ENCODE results near the gene PKDREJ. TPM values are rescaled to one million over a fixed set of nuclear protein-coding genes. Genes with fewer than 3 reads are reported as not detected.

The PKDREJ gene
- total RNA-seq, 6 donors from 2014 or later: 0.06 to 1.0 TPM; not detected in 4

DNA sequence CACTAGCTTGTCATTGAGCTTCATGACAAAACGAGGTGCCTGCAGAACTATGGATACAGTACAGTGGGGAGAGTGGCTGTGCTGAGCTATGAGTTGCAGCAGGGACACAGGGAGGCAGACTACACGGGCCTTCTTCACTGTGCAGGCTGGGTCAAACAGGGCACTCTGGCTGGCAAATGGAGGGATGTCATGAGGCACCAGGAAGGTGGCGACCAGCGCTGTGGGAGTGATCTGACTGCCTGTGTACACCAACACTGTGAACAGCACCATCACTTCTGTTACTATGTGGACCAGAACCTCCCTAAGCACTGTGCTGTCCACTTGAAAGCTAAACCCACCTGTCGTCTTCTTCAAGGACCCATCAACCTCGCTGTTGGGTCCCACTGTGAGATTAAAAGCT lies 3.1 kb downstream of the PKDREJ start:
- Histone ChIP-seq H3K9me3 (no peaks in the 10 kb centered on the region), H3K4me3 (no peak overlapping the region), H3K4me1 (peaks cover 0 to 8% (median 4%) of the 10 kb centered on the region in 4 donors), H3K27me3 (no peaks in the 10 kb centered on the region), H3K27ac (no peak overlapping the region), H3K36me3 (no peaks in the 10 kb centered on the region)
- WGBS, 2 donors: 79 to 88% methylated on average over 6 of the region's 6 CpGs
- TF ChIP-seq POLR2A (IDR thresholded peaks at IDR 0.05) (no peak), EP300 (IDR thresholded peaks at IDR 0.05) (no peak), POLR2AphosphoS5 (IDR thresholded peaks at IDR 0.05) (no peak)
- TF ChIP-seq, protein P1, sequence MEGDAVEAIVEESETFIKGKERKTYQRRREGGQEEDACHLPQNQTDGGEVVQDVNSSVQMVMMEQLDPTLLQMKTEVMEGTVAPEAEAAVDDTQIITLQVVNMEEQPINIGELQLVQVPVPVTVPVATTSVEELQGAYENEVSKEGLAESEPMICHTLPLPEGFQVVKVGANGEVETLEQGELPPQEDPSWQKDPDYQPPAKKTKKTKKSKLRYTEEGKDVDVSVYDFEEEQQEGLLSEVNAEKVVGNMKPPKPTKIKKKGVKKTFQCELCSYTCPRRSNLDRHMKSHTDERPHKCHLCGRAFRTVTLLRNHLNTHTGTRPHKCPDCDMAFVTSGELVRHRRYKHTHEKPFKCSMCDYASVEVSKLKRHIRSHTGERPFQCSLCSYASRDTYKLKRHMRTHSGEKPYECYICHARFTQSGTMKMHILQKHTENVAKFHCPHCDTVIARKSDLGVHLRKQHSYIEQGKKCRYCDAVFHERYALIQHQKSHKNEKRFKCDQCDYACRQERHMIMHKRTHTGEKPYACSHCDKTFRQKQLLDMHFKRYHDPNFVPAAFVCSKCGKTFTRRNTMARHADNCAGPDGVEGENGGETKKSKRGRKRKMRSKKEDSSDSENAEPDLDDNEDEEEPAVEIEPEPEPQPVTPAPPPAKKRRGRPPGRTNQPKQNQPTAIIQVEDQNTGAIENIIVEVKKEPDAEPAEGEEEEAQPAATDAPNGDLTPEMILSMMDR (IDR thresholded peaks at IDR 0.05): no peak
- ATAC-seq (ENCODE audit: low FRiP score in 2 of 2) (no peak), DNase-seq (no peak)

- DNase-seq (no peak), ATAC-seq (ENCODE audit: low FRiP score in 2 of 2) (no peak)
- no peak overlapping the region for H3K4me3 ChIP-seq
- TF ChIP-seq POLR2AphosphoS5 (IDR thresholded peaks at IDR 0.05) (no peak), POLR2A (IDR thresholded peaks at IDR 0.05) (no peak), EP300 (IDR thresholded peaks at IDR 0.05) (no peak)
- TF ChIP-seq, protein P1 (IDR thresholded peaks at IDR 0.05): no peak
- H3K9me3 ChIP-seq: no peaks in the 10 kb centered on the region
- WGBS, 2 donors: 61 to 70% methylated on average over 12 of the region's 12 CpGs
- H3K4me1 ChIP-seq: peaks cover 0 to 8% (median 4%) of the 10 kb centered on the region in 4 donors
- H3K27me3 ChIP-seq: no peaks in the 10 kb centered on the region
- no peaks in the 10 kb centered on the region for H3K36me3 ChIP-seq
- H3K27ac ChIP-seq: no peak overlapping the region
Measured at GRCh38 chr22:46259374-46259773, 3.8 kb downstream of the PKDREJ start.

DNA sequence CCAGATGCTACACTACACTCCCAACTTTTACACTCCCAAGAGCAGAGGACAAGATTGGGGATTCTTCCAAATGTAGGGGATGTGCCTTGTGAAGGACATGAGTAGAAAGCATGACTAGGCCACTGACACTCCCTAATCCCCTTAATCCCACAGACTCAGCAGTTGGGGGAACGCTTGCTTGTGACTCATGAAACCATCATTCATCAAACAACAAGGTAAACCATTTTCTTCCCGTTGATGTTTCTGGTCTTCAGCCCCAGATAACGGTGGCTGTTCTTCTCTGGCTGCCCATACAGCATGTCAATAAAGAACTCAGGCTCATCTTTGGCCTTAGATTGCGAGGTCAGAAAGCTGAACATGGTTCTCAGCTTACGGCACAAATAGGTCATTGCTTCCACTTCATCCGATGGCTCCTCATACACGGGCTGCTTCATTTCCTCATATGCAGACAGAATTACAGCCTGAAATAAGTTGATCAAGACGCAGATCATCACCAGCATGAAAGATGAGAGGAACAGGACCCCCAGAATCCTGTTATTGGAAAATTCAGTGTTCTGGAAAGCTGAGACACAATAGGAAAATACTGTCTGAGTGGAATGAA lies 6.7 kb downstream of the PKDREJ start:
- no peak for ATAC-seq (ENCODE audit: low FRiP score in 2 of 2)
- H3K9me3 ChIP-seq: no peaks in the 10 kb centered on the region

DNA sequence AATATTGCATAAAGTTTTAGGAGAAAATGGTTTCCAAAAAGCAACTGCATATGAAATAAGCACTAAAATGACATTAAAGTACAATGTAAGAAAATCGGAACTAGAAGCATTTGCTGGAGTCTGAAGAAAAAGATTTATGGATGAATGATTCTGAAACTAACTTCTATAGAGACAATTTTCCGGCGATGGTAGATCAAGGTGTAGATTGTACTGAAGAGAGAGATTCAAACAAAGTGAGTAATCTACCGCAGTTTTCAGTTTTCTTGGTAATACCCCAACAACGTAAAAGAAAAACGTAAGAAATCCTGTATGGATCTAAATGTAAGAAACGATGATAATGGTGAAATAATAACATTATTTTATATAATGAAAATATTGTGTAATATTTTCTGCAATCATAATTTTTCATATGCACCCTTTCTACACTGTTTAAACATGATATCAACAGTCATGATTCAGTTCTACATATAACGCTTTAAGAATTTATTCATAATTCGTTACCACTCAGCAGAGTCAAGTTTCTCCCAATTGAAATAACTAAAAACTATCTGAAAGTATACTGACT lies 11.2 kb downstream of the PKDREJ start:
- Histone ChIP-seq H3K27me3 (no peaks in the 10 kb centered on the region), H3K27ac (no peak overlapping the region), H3K4me3 (no peak overlapping the region), H3K4me1 (peaks cover 12 to 24% (median 20%) of the 10 kb centered on the region in 4 donors), H3K9me3 (no peaks in the 10 kb centered on the region), H3K36me3 (peaks cover 0 to under 1% (median 0%) of the 10 kb centered on the region in 4 donors)
- DNase-seq (no peak), ATAC-seq (ENCODE audit: low FRiP score in 2 of 2) (no peak)
- WGBS, 2 donors: 89 to 94% methylated on average over 9 of the region's 9 CpGs
- TF ChIP-seq, protein P1 (IDR thresholded peaks at IDR 0.05): no peak
- no peak for TF ChIP-seq EP300 (IDR thresholded peaks at IDR 0.05)
- TF ChIP-seq POLR2A (IDR thresholded peaks at IDR 0.05): no peak
- no peak for TF ChIP-seq POLR2AphosphoS5 (IDR thresholded peaks at IDR 0.05)

More for the DNA sequence above, 6.7 kb downstream of the PKDREJ start:
- WGBS, 2 donors: 87 to 88% methylated on average over 8 of the region's 8 CpGs
- Histone ChIP-seq H3K36me3 (no peaks in the 10 kb centered on the region), H3K27me3 (no peaks in the 10 kb centered on the region), H3K27ac (no peak overlapping the region), H3K4me1 (peaks cover 0 to 3% (median 2%) of the 10 kb centered on the region in 4 donors), H3K4me3 (no peak overlapping the region)
- no peak for DNase-seq
- TF ChIP-seq, protein P1 (IDR thresholded peaks at IDR 0.05): no peak
- TF ChIP-seq POLR2A (IDR thresholded peaks at IDR 0.05) (no peak), POLR2AphosphoS5 (IDR thresholded peaks at IDR 0.05) (no peak), EP300 (IDR thresholded peaks at IDR 0.05) (no peak)

All from upper lobe of left lung (tissue), 6 donors.